GM18868 (cell line): Measurements from ENCODE around the gene RTKN.

Experiments used
- ATAC-seq: cut with Tn5 transposase; IDR thresholded peaks from one replicate; pipeline ENCODE4 v1.9.1; 2021; ENCODE audit warnings: mild to moderate bottlenecking, moderate library complexity; ENCODE audit not compliant: unreplicated experiment

Gene RTKN

GRCh38 chr2:74390606-74391005, 51.1 kb downstream of the RTKN start:
- ATAC-seq, result no peak

DNA sequence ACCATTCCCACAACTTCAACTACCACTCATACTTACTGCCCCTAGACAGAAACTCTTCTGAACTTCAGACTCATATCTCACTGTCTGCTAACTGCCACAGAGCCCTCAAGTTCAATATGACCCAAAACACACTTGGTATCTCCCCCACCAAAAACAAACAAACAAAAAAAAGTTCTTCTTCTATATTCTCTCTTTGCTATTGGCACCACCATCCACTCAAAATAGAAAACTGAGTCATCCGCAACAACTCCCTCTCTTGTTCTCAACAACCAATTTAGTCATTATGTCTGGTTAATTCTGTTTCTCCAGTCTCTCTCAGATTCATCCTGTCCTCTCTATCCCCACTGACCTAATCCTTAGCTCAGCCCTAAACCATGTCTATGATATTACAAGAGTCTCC, 54.4 kb downstream of the RTKN start:
- peak; percentile 52 for ATAC-seq

- ATAC-seq, result no peak
Observed at GRCh38 chr2:74385396-74385795, 56.3 kb downstream of the RTKN start.

GRCh38 chr2:74384051-74384450, 57.7 kb downstream of the RTKN start:
- ATAC-seq, result no peak

DNA sequence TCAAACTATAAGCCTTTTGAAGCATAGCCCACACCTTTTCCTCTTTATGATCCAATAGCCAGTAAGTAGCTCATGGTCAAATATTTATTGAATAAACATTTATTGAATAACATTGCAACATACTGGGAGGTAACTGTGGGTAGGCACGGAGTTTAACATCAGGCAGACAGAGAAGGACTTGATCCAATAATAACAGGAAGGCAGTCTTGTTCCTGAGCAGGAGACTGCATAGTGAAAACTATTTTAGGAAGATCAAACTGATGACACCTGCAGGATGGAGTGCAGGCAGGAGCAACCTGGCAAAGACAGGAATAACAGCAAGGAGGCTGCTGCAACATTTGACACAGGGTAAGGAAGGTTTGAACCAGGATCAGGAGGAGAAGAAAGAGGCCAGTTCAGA, 58.5 kb downstream of the RTKN start:
- no peak for ATAC-seq

GRCh38 chr2:74381751-74382150, 60.0 kb downstream of the RTKN start:
- ATAC-seq, result no peak

DNA sequence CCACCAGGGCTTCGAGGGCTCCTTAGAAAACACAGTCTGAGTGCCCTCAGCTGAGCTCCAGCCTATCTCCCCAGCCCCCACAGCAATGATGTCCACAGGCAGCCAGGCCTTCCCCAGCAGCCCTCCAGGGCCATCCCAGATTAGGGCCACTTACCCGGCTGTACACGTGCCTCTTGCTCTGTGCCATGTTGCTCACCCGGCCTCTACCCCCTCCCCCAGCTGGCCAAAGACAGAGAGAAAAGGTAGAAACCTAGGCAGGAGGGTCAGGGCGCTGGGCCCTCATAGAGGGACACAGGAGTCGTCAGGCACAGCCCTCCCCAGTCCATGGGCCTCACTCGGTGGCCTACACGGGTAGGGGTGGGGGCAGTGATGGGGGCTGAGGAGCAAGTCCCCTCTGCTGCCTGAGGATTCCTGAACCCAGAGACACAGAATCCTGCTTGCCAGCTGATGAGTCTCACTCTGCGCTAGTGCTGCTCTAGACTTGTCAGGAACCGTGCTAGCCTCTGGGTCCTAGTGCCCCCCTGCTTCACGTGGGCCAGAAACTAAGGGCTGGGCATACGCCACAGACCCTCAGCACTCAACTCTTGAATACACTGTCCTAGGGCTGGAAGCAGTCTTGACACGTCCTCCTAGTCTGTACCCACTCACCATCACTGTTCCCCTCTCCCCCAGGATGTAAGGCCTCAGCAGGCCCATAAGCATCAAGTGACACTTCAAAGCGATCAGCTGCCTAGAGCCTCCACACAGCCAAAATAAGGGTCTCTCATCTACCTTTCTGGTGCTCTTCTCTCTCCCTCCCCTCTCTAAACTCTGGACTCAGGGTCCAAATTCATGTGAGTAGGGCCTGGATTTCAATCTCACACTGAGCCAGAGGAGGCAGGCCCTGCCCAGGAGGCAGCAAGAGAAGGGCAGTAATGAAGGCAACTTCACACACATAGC, 61.6 kb downstream of the RTKN start, which contains the start of gene DCTN1:
Gene DCTN1, minus strand, starts transcription at position 461 of the 939 bp plus-strand sequence. Its CDS starts 274 bp downstream, at position 187.
- peak; percentile 77 for ATAC-seq

DNA sequence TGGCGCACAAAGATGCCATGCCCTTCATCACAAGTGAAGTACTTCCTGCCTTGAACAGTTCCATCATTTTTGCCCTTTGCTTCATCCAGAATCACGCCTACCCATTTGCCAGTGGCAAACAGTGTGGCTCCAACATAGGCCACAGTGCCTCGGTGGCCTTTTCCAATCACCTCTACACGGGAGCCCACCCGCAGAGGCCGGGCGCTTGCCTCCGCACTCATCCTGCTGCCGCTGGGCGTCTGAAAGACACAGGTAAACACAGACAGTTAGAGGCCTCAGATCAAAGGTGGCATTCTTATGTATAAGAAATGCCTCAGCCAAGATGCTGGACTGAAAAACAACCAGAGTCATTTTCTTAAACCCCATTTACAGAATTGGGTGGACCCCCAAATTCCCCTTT, 63.7 kb downstream of the RTKN start:
- ATAC-seq, result no peak

DNA sequence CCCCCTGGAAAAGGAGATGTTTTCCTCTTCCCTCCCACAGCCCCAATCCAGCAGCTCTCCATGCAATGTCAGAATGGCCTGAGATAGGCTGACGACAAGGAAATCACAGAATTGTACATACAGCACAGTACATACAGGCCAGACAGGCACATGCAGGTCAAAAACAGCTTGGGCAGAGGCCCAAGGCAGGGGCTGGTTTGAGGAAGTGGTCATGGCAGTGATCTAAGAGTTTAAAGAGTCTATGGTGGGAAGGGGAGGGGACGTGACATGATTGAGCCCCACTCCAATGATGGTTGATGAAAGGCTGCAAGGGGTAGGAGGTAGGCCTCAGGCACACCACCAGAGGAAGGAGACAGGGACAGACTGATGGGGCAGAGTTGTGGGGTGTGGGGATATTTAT, 65.9 kb downstream of the RTKN start:
- no peak for ATAC-seq
